Esophagus (tissue), 2 donors: ENCODE data around the gene RNF19B. TPM values are rescaled to one million over a fixed set of nuclear protein-coding genes. Genes with fewer than 3 reads are reported as not detected.

Source experiments
- H3K27ac ChIP-seq, 2 donors: one replicate each; pipeline ENCODE4 v1.5.1; 2013; ENCODE audit warnings: low read depth in 2 of 2, mild to moderate bottlenecking in 2 of 2, inconsistent platforms in 1 of 2, low read length in 1 of 2, moderate library complexity in 1 of 2
- H3K27me3 ChIP-seq, 2 donors: one replicate each; pipeline ENCODE4 v1.6.1; 2013; ENCODE audit warnings: low read length in 2 of 2, control low read depth in 1 of 2, mild to moderate bottlenecking in 1 of 2; ENCODE audit not compliant: insufficient read depth in 2 of 2, control insufficient read depth in 1 of 2
- H3K36me3 ChIP-seq, 2 donors: one replicate each; pipeline ENCODE4 v1.6.1; 2013; ENCODE audit warnings: low read length in 1 of 2; ENCODE audit not compliant: control insufficient read depth in 2 of 2, insufficient read depth in 2 of 2
- H3K4me1 ChIP-seq, 2 donors: one replicate each; pipeline ENCODE4 v1.6.1; 2013; ENCODE audit warnings: low read length in 1 of 2; ENCODE audit not compliant: control insufficient read depth in 2 of 2, insufficient read depth in 2 of 2
- H3K4me3 ChIP-seq, 2 donors: one replicate each; pipeline ENCODE4 v1.5.1; 2013; ENCODE audit warnings: low read length in 2 of 2, mild to moderate bottlenecking in 2 of 2, low read depth in 1 of 2, moderate library complexity in 1 of 2
- H3K9me3 ChIP-seq, 2 donors: one replicate each; pipeline ENCODE4 v1.6.1; 2013; ENCODE audit warnings: mild to moderate bottlenecking in 2 of 2, low read depth in 1 of 2, low read length in 1 of 2, moderate library complexity in 1 of 2; ENCODE audit not compliant: control insufficient read depth in 2 of 2, insufficient read depth in 1 of 2
- WGBS, 2 donors: extraction: QIAGEN DNeasy Blood & Tissue Kit; methylation state at CpG; one replicate each; pipeline ENCODE4 v1.1.7; 2013; 5-methylcytosine and 5-hydroxymethylcytosine counted together
- polyA plus RNA-seq, 2 donors: library from polyadenylated mRNA; stranded (reverse); fragments of 200-250 nt; gene quantifications; one replicate each; pipeline ENCODE4 v1.2.3, GENCODE V29; 2013
- donor health status: healthy with polysubstance abuse.
- donor health status: Bipolar disorder and iron deficiency.

Gene RNF19B
- polyA plus RNA-seq, 2 donors = 10.7 to 19.9 TPM

GRCh38 chr1:32960819-32961355 is 3.7 kb downstream of the RNF19B start:
- Histone ChIP-seq H3K4me3 (peak overlapping the region in 1 of 2 donors; percentile 23), H3K27me3 (no peaks in the 10 kb centered on the region), H3K9me3 (no peaks in the 10 kb centered on the region), H3K4me1 (peaks cover 0 to 3% of the 10 kb centered on the region in 2 donors), H3K27ac (no peak overlapping the region), H3K36me3 (no peaks in the 10 kb centered on the region)
- 66 to 75% methylated on average over 8 of the region's 8 CpGs for WGBS, 2 donors

DNA sequence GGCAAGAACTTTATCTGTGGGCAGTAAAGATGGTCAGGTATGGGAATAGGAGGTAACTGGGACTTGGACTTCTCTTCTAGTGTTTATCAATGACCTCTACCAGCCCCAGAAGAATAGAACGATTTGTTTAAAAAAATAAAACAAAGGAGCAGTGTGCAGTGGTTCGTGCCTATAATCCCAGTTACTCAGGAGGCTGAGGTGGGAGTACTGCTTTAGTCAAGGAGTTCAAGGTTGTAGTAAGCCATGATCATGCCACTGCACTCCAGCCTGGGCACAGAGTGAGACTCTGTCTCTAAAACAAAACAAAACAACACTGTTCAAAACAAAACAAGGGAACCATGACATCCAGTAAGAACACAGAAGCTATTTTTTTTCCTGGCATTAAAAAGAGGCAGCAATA is 4.3 kb downstream of the RNF19B start:
- H3K9me3 ChIP-seq = no peaks in the 10 kb centered on the region
- no peaks in the 10 kb centered on the region for H3K27me3 ChIP-seq
- H3K4me3 ChIP-seq = no peak overlapping the region
- H3K27ac ChIP-seq = no peak overlapping the region
- 26 to 36% methylated on average over 2 of the region's 2 CpGs for WGBS, 2 donors
- H3K4me1 ChIP-seq = peaks cover 0 to 3% of the 10 kb centered on the region in 2 donors
- no peaks in the 10 kb centered on the region for H3K36me3 ChIP-seq

- Histone ChIP-seq H3K4me3 (no peak overlapping the region), H3K9me3 (no peaks in the 10 kb centered on the region), H3K4me1 (peaks cover 0 to 3% of the 10 kb centered on the region in 2 donors), H3K27ac (no peak overlapping the region), H3K27me3 (no peaks in the 10 kb centered on the region), H3K36me3 (no peaks in the 10 kb centered on the region)
- 87 to 88% methylated on average over 1 of the region's 1 CpG for WGBS, 2 donors
These were observed 5.8 kb downstream of the RNF19B start for GRCh38 chr1:32958827-32959226.

- Histone ChIP-seq H3K27ac (no peak overlapping the region), H3K9me3 (no peaks in the 10 kb centered on the region), H3K4me1 (no peaks in the 10 kb centered on the region), H3K36me3 (no peaks in the 10 kb centered on the region), H3K27me3 (no peaks in the 10 kb centered on the region), H3K4me3 (no peak overlapping the region)
- 80 to 89% methylated on average over 3 of the region's 3 CpGs for WGBS, 2 donors
These were observed 7.6 kb downstream of the RNF19B start for GRCh38 chr1:32957017-32957416.

DNA sequence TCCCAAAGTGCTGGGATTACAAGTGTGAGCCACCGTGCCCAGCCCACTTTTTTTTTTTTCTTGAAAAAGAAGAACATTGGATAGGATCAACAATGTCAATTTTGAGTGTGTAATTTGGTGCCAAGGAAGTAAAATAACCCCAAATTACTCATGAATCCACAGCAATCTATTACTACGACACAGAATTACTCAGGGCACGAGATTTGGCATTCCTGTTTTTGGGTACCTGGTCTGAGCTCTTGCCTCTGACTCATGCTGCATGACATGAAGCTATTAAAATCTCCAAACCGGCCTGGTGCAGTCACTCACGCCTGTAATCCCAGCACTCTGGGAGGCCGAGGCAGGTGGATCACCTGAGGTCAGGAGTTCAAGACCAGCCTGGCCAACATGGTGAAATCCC is 10.4 kb downstream of the RNF19B start:
- WGBS, 2 donors = 50 to 63% methylated on average over 6 of the region's 6 CpGs
- Histone ChIP-seq H3K4me1 (peaks cover 2% of the 10 kb centered on the region in 2 donors), H3K27ac (peak overlapping the region in 1 of 2 donors; percentile 33), H3K9me3 (no peaks in the 10 kb centered on the region), H3K36me3 (peaks cover 0 to 3% of the 10 kb centered on the region in 2 donors), H3K27me3 (no peaks in the 10 kb centered on the region), H3K4me3 (no peak overlapping the region)

DNA sequence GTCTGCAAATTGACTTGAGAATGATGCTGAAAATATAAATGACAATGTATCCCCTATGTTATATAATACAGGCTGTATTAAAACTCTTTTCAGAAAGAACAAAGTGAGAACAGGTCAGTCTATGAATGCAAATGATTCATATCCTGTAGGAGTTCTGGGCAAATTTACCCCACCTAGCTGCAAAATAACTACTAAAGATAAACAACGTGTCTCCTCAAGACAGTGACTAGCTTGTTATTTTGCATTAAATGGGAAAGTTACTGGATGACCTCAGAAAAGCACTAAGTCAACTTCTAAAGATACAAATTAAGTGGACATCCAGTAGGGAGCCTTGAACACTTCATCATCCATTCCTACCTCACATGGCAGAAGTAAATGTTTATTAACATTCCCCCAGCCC is 11.1 kb downstream of the RNF19B start:
- WGBS, 2 donors = 20 to 31% methylated on average over 1 of the region's 1 CpG
- H3K27ac ChIP-seq = peak overlapping the region in 1 of 2 donors; percentile 25
- H3K4me3 ChIP-seq = no peak overlapping the region
- peaks cover 2% of the 10 kb centered on the region in 2 donors for H3K4me1 ChIP-seq
- H3K9me3 ChIP-seq = no peaks in the 10 kb centered on the region
- no peaks in the 10 kb centered on the region for H3K27me3 ChIP-seq
- H3K36me3 ChIP-seq = peaks cover 0 to 3% of the 10 kb centered on the region in 2 donors

GRCh38 chr1:32949519-32949918 is 15.1 kb downstream of the RNF19B start:
- peaks cover 8% of the 10 kb centered on the region in 2 donors for H3K36me3 ChIP-seq
- H3K4me3 ChIP-seq = no peak overlapping the region
- H3K27me3 ChIP-seq = no peaks in the 10 kb centered on the region
- WGBS, 2 donors = 62 to 80% methylated on average over 5 of the region's 5 CpGs
- peaks cover 2 to 5% of the 10 kb centered on the region in 2 donors for H3K4me1 ChIP-seq
- H3K27ac ChIP-seq = peak overlapping the region in 1 of 2 donors; percentile 55
- no peaks in the 10 kb centered on the region for H3K9me3 ChIP-seq

DNA sequence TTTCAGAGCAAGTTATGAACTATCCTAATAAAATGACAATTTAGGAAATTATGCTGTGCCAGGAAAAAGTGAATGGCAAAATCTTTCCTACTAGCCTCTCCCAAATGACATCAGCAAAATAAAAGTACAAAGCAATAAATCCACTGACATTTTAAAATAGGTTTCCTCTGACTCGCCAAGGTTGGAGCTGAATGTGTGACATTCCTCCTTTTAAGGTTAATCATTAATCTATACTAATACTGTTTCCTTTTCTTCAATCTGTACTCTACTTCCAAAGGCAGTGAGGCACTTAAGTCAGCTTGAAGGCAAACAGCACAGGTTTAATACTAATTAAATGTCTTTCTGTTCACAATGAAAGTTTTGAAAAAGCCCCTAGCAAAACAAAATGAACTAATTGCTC is 15.7 kb downstream of the RNF19B start:
- Histone ChIP-seq H3K4me1 (peaks cover 2 to 5% of the 10 kb centered on the region in 2 donors), H3K27me3 (no peaks in the 10 kb centered on the region), H3K27ac (no peak overlapping the region), H3K36me3 (peaks cover 8 to 9% of the 10 kb centered on the region in 2 donors), H3K9me3 (no peaks in the 10 kb centered on the region), H3K4me3 (no peak overlapping the region)
- WGBS, 2 donors = 26 to 27% methylated on average over 1 of the region's 1 CpG

DNA sequence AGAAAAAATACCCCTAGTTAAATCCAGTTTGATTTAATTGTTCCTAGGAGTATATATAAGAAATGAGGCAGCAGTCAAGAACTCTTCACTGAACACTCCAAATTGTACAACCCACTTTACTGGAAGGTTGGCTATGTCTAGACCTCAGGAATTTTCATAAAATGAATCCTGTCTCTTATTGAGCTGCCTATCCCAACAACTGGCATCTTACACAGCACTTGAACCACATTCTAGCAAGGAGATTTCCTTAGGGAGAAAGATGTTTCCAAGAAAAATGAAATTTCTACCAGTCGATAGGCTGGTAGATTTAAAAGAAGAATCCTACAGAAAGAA is 16.3 kb downstream of the RNF19B start:
- no peak overlapping the region for H3K27ac ChIP-seq
- peaks cover 8 to 10% of the 10 kb centered on the region in 2 donors for H3K36me3 ChIP-seq
- 89 to 93% methylated on average over 1 of the region's 1 CpG for WGBS, 2 donors
- no peaks in the 10 kb centered on the region for H3K9me3 ChIP-seq
- peaks cover 2 to 5% of the 10 kb centered on the region in 2 donors for H3K4me1 ChIP-seq
- no peaks in the 10 kb centered on the region for H3K27me3 ChIP-seq
- H3K4me3 ChIP-seq = no peak overlapping the region

DNA sequence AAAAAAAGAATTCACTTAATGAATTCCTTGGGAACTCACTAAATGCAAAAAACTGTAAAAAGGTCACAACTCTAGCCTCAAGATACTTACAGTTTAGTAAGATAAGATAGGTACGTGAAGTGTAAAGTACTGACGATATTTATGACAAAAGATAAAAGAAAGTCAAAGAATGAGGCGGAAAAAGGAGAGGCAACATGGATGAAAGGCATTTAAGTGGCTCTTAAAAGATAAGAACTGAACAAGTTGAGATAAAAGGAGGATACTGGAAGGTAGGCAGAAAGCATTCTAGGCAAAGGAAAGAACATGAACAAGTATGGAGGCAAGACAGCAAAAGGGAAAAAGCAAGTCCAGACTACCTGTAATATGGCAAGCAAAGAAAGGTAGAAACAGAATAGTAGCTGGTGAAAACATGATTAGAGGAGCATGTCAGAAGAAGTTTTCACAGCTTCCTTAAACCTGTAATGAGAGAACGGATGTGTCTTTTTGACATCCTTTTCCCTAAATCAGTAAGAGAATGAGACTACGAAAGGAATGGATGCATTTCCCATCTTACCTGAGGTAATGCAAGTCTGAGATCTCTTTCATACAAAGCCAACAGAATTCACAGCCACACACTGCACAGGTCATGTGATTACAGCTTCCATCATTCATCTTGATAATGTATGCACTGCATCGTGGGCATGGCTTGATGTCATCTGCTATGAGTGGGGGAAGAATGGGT is 16.8 kb downstream of the RNF19B start:
- WGBS, 2 donors = 73 to 85% methylated on average over 6 of the region's 6 CpGs

More for the DNA sequence above, 16.8 kb downstream of the RNF19B start:
- H3K9me3 ChIP-seq = no peaks in the 10 kb centered on the region
- no peak overlapping the region for H3K4me3 ChIP-seq
- no peak overlapping the region for H3K27ac ChIP-seq
- peaks cover 2 to 5% of the 10 kb centered on the region in 2 donors for H3K4me1 ChIP-seq
- peaks cover 8 to 10% of the 10 kb centered on the region in 2 donors for H3K36me3 ChIP-seq
- no peaks in the 10 kb centered on the region for H3K27me3 ChIP-seq
